Liver (tissue), 3 donors: ENCODE data around the gene HACD2.

Experiments
- CTCF ChIP-seq: fragments of 150-350 bp; IDR thresholded peaks from 2 replicates; pipeline ENCODE4 v1.5.1; 2017; ENCODE audit warnings: improper control_type of control experiment, low read depth, low read length; ENCODE audit not compliant: missing input control
- GABPA ChIP-seq, 2 donors: IDR thresholded peaks in 1 of 2; conservative IDR thresholded peaks in 1 of 2; 2 replicates each; pipeline ENCODE4 v1.6.1; 2016; ENCODE audit warnings: antibody characterized with exemption in 2 of 2, mild to moderate bottlenecking in 1 of 2, moderate library complexity in 1 of 2
- MAX ChIP-seq: IDR thresholded peaks from 2 replicates; pipeline ENCODE4 v1.6.1; 2016; ENCODE audit warnings: antibody characterized with exemption
- RAD21 ChIP-seq, 2 donors: IDR thresholded peaks; 2 replicates each; pipeline ENCODE4 v1.6.1; 2016; ENCODE audit warnings: antibody characterized with exemption in 2 of 2, mild to moderate bottlenecking in 2 of 2
- REST ChIP-seq: IDR thresholded peaks from 2 replicates; pipeline ENCODE4 v1.6.1; 2016; ENCODE audit warnings: antibody characterized with exemption, mild to moderate bottlenecking
- TAF1 ChIP-seq: conservative IDR thresholded peaks from 2 replicates; pipeline ENCODE4 v1.6.1; 2016; ENCODE audit warnings: antibody characterized with exemption, mild to moderate bottlenecking
- YY1 ChIP-seq: IDR thresholded peaks from 2 replicates; pipeline ENCODE4 v1.6.1; 2016; ENCODE audit warnings: antibody characterized with exemption, mild to moderate bottlenecking
- donor health status: healthy.
- donor health status: healthy.

GRCh38 chr3:123586968-123587367 lies 2.1 kb upstream of the HACD2 start:
- TF ChIP-seq CTCF (no peak), MAX (no peak), RAD21 (IDR thresholded peaks at IDR 0.05) (no peak), YY1 (no peak), GABPA (IDR thresholded peaks at IDR 0.05 in 1 of 2, conservative IDR thresholded peaks at IDR 0.05 in 1 of 2) (no peak), TAF1 (no peak), REST (no peak)
